OCI-LY1 (cell line): Measurements from ENCODE around the gene NEDD4L.

Source experiments
- H2AFZ ChIP-seq: fragments of 200-600 bp; sonication (generic), shearing (Covaris generic); 2 replicates; pipeline ENCODE4 v1.6.0; 2014; ENCODE audit warnings: antibody characterized with exemption, mild to moderate bottlenecking, low read length
- H3F3A ChIP-seq: fragments of 200-600 bp; sonication (generic), shearing (Covaris generic); 2 replicates; pipeline ENCODE4 v1.6.0; 2014; ENCODE audit warnings: mild to moderate bottlenecking, antibody characterized with exemption, low read length, moderate library complexity; ENCODE audit not compliant: insufficient read depth
- H3K27ac ChIP-seq: fragments of 200-600 bp; sonication (generic); 2 replicates; pipeline ENCODE4 v1.5.1; 2014; ENCODE audit warnings: low read length, mixed run types, mild to moderate bottlenecking, low read depth; ENCODE audit not compliant: poor library complexity, severe bottlenecking
- H3K27me3 ChIP-seq: fragments of 200-600 bp; sonication (generic); 2 replicates; pipeline ENCODE4 v1.6.0; 2014; ENCODE audit warnings: antibody characterized with exemption, mild to moderate bottlenecking, low read length, moderate library complexity; ENCODE audit not compliant: insufficient read depth
- H3K36me3 ChIP-seq: fragments of 200-600 bp; sonication (generic); 2 replicates; pipeline ENCODE4 v1.6.1; 2014; ENCODE audit warnings: mild to moderate bottlenecking, antibody characterized with exemption, low read length, moderate library complexity, mixed read lengths; ENCODE audit not compliant: insufficient read depth
- H3K4me1 ChIP-seq: fragments of 200-600 bp; sonication (generic); 2 replicates; pipeline ENCODE4 v1.5.1; 2014; ENCODE audit warnings: mild to moderate bottlenecking, low read length, moderate library complexity; ENCODE audit not compliant: insufficient read depth, severe bottlenecking
- H3K4me2 ChIP-seq: fragments of 200-600 bp; sonication (generic), shearing (Covaris generic); 2 replicates; pipeline ENCODE4 v1.6.1; 2014; ENCODE audit warnings: low read length
- H3K4me3 ChIP-seq: fragments of 200-600 bp; sonication (generic); 2 replicates; pipeline ENCODE4 v1.5.1; 2014; ENCODE audit warnings: low read length, low read depth, mild to moderate bottlenecking, mixed read lengths; ENCODE audit not compliant: poor library complexity, severe bottlenecking
- H3K79me2 ChIP-seq: fragments of 200-600 bp; shearing (Covaris generic); 2 replicates; pipeline ENCODE4 v1.6.1; 2016; ENCODE audit warnings: mixed run types, low read length, mixed read lengths; ENCODE audit not compliant: insufficient read depth
- H3K9ac ChIP-seq: fragments of 200-600 bp; sonication (generic), shearing (Covaris generic); 2 replicates; pipeline ENCODE4 v1.6.1; 2014; ENCODE audit warnings: mild to moderate bottlenecking, low read length, mixed read lengths
- H3K9me2 ChIP-seq: fragments of 200-600 bp; sonication (generic), shearing (Covaris generic); 2 replicates; pipeline ENCODE4 v1.6.1; 2014; ENCODE audit warnings: low read depth, mild to moderate bottlenecking, low read length, mixed read lengths
- H3K9me3 ChIP-seq: fragments of 200-600 bp; shearing (Covaris generic); 2 replicates; pipeline ENCODE4 v1.6.1; 2014; ENCODE audit warnings: low read length, mixed read lengths
- H4K20me1 ChIP-seq: fragments of 200-600 bp; sonication (generic), shearing (Covaris generic); 2 replicates; pipeline ENCODE4 v1.6.0; 2016; ENCODE audit warnings: mild to moderate bottlenecking, low read length; ENCODE audit not compliant: insufficient read depth
- CTCF ChIP-seq: fragments of 200-600 bp; sonication (generic), shearing (Covaris generic); IDR thresholded peaks from 2 replicates; pipeline ENCODE4 v1.5.1; 2017; ENCODE audit warnings: mild to moderate bottlenecking, antibody characterized with exemption, low read length, moderate library complexity, mixed read lengths
- EZH2 ChIP-seq: fragments of 200-600 bp; sonication (generic), shearing (Covaris generic); IDR thresholded peaks from 2 replicates; pipeline ENCODE4 v1.8.0; 2017; ENCODE audit warnings: borderline replicate concordance, mixed run types, mild to moderate bottlenecking, antibody characterized with exemption, low read length, moderate library complexity, mixed read lengths

NEDD4L gene

GRCh38 chr18:58402247-58402646 is 358.2 kb downstream of the NEDD4L start:
- H3K4me3 ChIP-seq = no peak overlapping the region
- no peaks in the 10 kb centered on the region for H3K9me3 ChIP-seq
- H3K4me2 ChIP-seq = no peak overlapping the region
- H2AFZ ChIP-seq = no peak overlapping the region
- no peaks in the 10 kb centered on the region for H3K36me3 ChIP-seq
- H3K27me3 ChIP-seq = no peaks in the 10 kb centered on the region; the same call in 1 of the 2 replicates
- no peaks in the 10 kb centered on the region for H3K4me1 ChIP-seq
- no peaks in the 10 kb centered on the region for H3K79me2 ChIP-seq
- TF ChIP-seq CTCF = no peak
- no peak for TF ChIP-seq EZH2
- H3K27ac ChIP-seq = no peak overlapping the region
- no peaks in the 10 kb centered on the region for H3K9me2 ChIP-seq
- H4K20me1 ChIP-seq = no peaks in the 10 kb centered on the region
- no peak overlapping the region for H3K9ac ChIP-seq
- H3F3A ChIP-seq = no peaks in the 10 kb centered on the region

- Histone ChIP-seq H3K79me2 (no peaks in the 10 kb centered on the region), H3K36me3 (no peaks in the 10 kb centered on the region), H3K4me1 (no peaks in the 10 kb centered on the region), H4K20me1 (no peaks in the 10 kb centered on the region), H3K27me3 (no peaks in the 10 kb centered on the region; the same call in 1 of the 2 replicates), H3K9me3 (no peaks in the 10 kb centered on the region), H2AFZ (no peak overlapping the region), H3K9me2 (no peaks in the 10 kb centered on the region), H3F3A (no peaks in the 10 kb centered on the region), H3K4me3 (no peak overlapping the region), H3K27ac (no peak overlapping the region), H3K9ac (no peak overlapping the region), H3K4me2 (no peak overlapping the region)
- no peak for TF ChIP-seq EZH2
- no peak for TF ChIP-seq CTCF
Observed at GRCh38 chr18:58402951-58403702, 359.1 kb downstream of the NEDD4L start.

GRCh38 chr18:58403799-58404455 is 359.9 kb downstream of the NEDD4L start:
- no peaks in the 10 kb centered on the region; the same call in 1 of the 2 replicates for H3K27me3 ChIP-seq
- H3K9ac ChIP-seq = no peak overlapping the region
- H4K20me1 ChIP-seq = no peaks in the 10 kb centered on the region
- H3K9me3 ChIP-seq = no peaks in the 10 kb centered on the region
- H3K27ac ChIP-seq = no peak overlapping the region
- H3K4me1 ChIP-seq = no peaks in the 10 kb centered on the region
- TF ChIP-seq CTCF (no peak), EZH2 (no peak)
- no peaks in the 10 kb centered on the region for H3K9me2 ChIP-seq
- no peaks in the 10 kb centered on the region for H3K36me3 ChIP-seq
- no peaks in the 10 kb centered on the region for H3K79me2 ChIP-seq
- H2AFZ ChIP-seq = no peak overlapping the region
- H3F3A ChIP-seq = no peaks in the 10 kb centered on the region
- no peak overlapping the region for H3K4me3 ChIP-seq
- H3K4me2 ChIP-seq = no peak overlapping the region
